ENCODE results near the gene PCSK7.
"Not testable (repeated sequence)": the region's sequence is repeated elsewhere in the genome, so short reads cannot be mapped to it uniquely, and the experiment has no call there.

PCSK7 gene

DNA sequence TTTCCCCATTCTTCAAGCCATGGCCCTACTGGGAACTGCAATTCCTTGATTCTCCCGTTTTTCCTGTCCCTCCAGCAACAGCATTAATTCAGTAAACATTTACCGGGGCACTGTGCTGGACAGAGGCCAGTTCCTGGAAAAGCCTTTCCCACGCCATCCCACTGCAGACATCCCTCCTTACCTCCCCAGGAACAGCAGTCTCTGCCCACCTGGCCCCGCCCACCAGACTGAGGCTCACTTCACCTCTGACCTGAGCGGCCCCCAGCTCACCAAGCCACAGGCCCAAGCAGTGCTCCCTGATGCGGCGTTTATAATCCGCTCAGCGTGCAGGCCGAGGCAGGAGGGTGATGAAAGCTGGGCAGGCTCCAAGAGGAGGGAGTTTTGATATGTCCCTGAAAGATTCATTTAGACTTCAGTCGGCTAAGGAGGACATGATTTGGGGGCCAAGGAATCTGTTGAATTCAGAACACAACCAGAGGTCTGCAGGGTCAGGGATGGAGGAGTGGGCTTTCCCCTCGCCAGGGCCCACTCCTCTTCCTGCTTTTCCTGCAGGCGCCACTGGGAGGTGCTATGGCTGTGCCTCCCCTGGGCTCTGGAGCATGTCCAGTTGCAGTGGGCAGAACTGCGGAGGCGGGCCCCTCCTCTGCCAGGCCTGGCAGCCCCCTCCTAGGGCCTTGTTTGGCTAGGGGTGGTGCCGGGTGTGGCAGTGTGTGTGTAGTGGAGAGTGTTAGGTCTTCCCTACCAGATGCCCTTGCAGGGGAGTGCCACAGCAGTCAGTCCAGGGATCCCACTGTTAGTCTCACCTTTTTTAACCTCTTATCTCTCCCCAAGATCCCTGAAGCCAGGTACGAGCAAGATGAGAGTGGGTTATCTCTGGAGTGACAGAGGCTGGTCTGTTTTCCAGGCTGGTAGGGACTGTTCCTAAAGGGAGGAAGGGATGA lies 34.1 kb downstream of the PCSK7 start:
- DNase-seq: no peak

DNA sequence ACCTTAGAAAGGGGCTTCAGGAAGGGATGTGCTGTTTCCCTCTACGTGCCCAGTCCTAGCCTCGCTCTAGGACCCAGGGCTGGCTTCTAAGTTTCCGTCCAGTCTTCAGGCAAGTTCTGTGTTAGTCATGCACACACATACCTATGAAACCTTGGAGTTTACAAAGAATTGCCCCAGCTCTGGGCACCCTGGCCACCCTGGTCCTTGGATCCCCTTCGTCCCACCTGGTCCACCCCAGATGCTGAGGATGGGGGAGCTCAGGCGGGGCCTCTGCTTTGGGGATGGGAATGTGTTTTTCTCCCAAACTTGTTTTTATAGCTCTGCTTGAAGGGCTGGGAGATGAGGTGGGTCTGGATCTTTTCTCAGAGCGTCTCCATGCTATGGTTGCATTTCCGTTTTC lies 34.9 kb downstream of the PCSK7 start:
- no peak for DNase-seq

DNA sequence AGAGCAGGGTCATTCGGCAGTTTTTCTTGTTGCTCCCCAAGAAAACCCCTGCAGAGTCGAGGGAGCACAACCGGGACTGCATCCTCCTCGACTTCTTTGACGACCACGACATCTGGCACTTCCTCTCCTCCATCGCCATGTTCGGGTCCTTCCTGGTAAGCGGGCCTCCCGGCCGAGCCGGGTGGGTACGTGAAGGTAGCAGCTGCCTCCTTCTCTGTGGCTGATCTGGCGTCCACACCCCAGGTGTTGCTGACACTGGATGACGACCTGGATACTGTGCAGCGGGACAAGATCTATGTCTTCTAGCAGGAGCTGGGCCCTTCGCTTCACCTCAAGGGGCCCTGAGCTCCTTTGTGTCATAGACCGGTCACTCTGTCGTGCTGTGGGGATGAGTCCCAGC lies 36.1 kb downstream of the PCSK7 start:
- DNase-seq: no peak

DNA sequence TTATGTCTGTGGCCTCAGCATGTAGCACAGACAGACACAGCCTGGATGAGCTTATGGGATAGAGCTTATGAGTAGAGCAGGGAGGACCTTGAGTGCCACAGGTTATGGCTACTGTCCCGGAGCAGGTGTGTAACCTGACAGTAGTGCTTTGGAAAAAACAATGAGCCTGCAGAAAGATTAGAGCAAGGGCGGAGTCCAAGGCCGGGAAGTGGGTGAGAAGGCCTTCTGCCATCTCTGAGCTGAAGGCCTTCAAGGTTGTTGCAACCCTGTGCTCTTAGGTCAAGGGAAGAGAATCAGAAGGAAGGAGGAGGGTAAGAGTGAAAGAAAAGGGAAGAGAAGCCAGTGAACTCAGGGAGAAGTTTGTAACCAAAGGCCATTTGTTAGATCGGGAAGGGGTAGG lies 36.6 kb downstream of the PCSK7 start:
- no peak for DNase-seq

DNA sequence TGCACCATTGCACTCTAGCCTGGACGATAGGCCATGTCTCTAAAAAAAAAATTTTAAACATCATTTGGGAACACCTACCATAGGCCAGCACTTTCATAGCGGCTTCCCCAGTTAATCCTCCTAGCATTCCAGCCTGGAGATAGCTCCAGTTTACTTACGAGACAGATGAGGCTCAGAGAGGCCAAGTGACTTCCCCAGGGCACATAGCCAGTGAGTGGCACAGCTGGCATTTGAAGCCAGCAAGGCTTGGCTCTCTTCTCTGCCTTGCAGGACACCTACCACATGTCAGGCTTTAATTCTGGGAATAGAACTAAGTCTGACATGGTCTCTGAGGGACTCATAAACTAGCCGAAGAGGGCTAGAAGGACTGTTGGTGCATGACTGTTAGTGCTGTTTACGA lies 37.6 kb downstream of the PCSK7 start:
- no peak for DNase-seq

DNA sequence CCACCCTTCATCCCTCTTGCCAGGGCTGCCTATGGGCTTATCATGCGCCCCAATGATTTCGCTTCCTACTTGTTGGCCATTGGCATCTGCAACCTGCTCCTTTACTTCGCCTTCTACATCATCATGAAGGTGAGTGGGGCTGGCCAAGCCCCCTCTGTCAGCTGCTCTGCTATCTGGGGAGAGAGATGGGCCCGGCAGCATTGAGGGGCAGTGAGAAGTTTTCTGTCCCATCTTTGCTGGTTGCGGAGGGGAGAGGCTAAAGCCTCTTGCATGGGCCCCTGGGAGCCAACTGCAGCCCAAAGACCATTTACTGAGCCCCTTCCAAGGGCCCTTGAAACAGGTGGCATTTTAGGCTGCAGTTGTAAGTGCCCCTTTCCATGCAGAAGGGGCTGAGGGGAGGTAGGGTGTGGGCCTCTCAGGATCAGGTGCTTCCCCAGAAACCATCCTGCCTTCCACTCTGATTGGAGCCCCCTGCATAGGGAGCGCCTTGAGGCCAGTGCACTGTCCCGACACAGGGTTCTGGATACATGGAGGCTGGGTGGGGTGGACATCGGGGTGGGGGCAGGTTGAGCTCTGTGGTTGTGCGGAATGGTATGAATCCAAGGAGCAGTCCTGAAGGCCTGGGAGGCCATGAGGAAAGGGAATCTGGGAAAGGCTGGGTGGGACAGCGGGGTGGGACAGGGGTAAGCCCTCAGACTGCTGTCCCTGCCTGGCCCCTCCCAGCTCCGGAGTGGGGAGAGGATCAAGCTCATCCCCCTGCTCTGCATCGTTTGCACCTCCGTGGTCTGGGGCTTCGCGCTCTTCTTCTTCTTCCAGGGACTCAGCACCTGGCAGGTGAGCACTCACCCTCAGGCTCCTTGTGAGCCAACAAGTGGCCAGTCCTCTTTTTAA lies 38.5 kb downstream of the PCSK7 start:
- no peak for DNase-seq

DNA sequence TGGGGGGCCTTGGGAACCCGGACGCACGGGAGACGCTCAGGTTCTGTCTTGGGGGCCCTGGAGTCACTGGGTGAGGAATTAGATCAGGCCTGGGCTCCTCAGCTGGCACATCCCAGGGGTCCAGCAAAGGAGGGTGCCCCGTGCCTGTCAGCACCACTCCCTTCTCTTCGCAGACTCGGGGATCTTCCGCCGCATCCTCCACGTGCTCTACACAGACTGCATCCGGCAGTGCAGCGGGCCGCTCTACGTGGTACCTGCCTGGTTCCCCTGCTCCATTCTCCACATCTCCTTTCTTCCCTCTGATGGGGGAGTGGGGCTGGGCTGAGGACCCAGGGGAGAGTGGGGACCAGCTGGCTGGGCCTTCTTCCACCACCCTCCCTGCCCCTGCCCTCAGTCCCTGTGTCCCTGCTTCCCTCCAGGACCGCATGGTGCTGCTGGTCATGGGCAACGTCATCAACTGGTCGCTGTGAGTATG lies 39.4 kb downstream of the PCSK7 start:
- no peak for DNase-seq

DNA sequence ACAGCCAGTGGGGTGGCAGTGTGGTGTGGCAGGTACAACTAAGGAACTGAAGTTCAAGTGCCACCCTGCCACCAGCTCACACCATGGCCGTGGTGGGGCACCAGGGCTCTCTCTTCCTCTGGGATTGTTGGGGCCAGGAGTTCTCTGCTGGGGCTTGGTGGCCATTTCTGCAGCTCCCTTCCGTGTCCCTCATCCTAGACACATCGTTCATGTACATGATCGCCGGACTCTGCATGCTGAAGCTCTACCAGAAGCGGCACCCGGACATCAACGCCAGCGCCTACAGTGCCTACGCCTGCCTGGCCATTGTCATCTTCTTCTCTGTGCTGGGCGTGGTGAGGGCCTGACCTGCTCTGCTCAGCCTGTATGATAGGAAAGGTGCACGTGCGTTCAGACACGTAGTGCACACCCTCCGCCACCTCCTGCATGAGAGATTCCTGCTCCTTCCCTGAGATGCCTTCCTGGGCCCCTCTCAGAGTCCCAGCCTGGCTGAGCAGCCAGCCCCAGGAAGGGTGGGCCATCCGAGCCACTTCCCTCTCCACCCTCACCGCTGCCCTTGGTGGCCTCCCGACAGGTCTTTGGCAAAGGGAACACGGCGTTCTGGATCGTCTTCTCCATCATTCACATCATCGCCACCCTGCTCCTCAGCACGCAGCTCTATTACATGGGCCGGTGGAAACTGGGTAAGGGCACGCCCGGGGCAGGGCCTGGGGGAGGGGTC lies 40.0 kb downstream of the PCSK7 start:
- no peak for DNase-seq

DNA sequence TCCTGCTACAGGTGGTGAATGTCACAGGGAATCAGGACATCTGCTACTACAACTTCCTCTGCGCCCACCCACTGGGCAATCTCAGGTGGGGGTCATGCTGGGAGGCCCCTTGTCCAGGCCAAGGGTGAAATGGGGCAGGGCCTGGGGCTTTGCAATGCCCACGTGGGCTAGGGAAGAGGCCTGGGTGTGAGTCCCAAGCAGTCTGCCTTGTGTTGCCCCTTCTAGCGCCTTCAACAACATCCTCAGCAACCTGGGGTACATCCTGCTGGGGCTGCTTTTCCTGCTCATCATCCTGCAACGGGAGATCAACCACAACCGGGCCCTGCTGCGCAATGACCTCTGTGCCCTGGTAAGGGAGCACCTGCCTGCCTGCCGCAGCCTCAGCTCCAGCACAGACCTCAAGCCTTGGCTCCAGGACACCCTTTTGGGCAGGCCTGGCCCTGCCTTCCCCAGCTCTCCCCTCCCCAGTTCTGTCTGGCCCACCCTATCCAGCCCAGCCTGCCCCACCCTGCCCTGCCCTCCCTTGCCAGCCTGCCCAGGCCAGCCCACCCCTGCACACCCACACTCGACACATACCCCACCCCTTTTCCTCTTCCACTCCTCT lies 41.8 kb downstream of the PCSK7 start:
- no peak for DNase-seq

DNA sequence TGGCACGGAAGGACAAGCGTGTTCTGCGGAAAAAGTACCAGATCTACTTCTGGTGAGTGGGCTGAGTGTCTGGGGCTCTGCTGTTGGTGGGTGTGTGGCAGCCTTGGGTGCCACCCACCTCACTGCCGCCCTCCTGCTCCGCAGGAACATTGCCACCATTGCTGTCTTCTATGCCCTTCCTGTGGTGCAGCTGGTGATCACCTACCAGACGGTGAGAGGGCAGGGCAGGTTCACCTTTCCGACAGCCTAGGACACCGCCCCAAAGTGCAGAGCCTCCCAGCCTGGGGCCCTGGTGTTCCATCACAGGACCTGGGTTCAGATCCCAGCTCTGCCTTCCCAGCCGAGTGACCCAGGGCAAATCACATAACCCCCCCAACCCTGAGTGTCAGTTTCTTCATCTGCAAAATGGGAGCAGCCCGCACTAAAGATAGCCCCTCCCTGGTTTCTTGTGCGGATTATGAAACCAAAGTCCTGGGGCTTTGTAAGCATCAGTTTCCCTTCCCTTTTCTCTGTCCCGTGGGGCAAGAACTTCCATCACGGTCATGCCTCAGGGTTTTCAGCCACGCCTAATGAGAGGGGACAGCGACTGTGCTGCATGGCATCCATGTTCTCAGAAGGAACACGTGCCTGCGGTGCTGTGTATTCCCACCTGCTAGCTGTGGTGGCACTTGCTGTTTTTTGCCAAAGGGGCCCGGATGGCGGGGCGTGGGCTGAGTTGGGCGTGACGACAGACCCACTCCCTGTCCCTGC lies 42.5 kb downstream of the PCSK7 start:
- no peak for DNase-seq

DNA sequence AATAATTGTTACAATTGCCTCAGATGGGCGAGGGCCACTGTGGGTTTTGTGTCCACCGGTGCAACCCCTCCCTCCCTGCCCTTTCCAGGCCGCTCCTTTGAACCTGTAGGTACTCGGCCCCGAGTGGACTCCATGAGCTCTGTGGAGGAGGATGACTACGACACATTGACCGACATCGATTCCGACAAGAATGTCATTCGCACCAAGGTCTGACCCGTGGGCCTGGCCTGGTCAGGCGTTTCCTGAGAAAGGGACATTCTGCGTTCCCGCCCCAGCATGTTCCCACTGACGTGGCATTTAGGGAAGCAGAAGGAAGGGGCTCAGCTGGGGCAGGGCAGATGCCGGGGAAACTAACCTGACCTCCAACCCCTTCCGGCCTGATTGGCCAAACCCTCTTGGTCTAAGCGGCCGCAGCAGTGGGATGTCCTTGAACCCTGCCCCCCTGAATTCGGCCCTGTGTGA lies 43.2 kb downstream of the PCSK7 start:
- DNase-seq: no peak

DNA sequence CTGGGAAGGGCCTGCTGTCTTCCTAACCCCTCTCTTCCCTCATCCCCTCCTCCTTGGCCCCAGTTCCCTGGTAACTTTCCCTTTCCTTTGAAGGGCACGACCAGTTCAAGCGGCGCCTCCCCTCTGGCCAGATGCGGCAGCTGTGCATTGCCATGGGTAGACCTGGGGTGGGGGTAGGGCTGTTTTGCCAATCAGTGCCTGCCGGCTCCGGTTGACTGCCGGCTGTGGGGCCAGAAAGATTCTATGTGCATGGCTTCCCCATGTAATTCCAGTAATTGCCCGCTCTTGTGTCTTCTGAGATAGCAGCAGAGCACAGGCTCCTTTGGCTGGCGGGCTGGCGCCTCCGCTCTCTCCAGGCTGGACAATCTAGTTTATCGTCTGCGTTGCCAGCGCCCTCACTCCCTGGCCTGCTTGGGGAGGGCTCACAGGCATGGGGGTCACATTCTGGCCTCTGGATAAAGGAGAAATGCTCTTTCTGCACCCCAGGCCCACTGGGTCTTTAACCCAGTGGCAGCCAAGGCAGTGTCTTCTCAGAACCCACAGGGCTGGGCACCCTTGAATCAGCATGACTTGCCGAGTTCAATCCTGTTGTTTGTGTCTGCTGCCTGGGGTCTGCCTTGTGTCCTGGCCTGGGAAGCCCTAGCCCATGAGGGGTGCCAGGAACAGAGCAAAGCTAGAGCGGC lies 43.9 kb downstream of the PCSK7 start:
- no peak for DNase-seq

DNA sequence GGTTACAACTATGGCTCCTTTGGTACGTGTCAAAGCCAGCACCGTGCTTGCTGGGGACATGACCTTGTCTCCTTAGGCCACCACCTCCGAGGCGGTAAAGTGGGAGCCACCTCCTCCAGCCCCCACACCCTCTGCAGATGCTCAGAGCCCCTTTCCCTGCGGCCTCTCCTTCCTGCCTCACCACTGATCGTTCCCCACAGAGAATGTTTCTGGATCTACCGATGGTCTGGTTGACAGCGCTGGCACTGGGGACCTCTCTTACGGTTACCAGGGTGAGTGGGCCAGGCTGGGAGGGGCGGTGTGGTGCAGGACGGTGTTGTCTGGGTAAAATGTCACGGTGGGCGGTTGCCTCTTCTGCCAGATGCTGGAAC lies 44.5 kb downstream of the PCSK7 start:
- no peak for DNase-seq

DNA sequence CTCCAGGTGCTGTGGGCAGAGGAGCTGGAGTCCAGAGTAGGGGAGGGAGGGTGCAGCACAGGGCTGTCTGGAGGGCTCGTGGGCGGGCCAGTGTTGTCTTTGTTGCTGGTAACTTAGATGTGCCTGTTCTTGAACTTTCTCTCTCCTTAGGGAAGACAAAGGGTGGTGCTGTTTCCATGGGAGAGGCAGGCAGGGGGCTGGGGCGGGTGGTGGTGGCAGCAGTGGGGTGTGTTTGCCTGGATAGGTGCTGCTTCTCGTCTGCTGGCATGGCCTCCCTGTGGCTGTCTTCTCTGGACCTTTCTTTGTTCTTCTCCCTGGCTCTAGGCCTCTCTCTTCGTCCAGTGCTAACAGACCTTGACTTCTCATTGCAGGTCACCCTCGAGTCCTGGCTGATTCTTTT lies 44.9 kb downstream of the PCSK7 start:
- no peak for DNase-seq

DNA sequence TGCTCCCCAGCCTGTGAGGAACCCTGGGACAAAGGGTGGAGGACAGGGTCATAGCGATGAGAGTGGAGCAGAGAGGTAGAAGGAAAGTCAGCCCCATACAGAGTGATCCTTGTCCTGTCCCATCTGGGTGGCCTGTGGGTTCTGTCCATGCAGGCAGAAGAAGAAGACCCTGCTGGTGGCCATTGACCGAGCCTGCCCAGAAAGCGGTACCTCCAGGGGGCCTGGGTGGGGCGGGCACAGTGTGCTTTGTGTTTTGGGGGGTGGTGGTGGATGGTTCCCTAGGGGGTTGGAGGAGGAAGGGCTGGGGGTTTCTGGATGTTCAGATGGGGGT lies 45.5 kb downstream of the PCSK7 start:
- no peak for DNase-seq

DNA sequence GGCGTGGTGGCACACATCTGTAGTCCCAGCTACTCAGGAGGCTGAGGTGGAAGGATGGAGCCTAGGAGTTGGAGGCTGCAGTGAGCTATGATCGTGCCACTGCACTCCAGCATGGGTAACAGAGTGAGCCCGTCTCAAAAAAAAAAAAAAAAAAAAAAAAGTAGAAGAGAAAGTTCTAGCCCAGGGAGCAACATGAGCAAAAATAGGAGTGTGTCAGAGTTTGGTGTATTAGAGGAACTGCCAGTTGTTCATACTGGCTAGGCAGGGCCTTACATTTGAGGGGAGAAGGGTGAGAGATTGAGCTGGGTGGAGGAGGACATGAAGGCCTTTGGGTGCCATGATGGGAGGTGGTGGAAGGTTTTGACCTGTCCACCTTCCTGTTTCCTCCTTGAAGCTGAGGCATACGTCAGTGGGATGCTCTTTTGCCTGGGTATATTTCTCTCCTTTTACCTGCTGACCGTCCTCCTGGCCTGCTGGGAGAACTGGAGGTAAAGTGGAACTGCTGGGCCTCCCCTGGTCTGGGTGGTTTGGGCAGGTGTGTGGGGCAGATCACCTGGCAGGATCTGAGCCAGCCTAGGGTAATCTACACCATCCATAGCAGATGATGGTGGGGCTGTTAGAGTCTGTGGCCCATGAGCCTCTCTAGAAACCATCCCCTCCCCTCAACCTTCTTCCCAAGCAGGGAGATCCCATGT lies 46.0 kb downstream of the PCSK7 start:
- no peak for DNase-seq

DNA sequence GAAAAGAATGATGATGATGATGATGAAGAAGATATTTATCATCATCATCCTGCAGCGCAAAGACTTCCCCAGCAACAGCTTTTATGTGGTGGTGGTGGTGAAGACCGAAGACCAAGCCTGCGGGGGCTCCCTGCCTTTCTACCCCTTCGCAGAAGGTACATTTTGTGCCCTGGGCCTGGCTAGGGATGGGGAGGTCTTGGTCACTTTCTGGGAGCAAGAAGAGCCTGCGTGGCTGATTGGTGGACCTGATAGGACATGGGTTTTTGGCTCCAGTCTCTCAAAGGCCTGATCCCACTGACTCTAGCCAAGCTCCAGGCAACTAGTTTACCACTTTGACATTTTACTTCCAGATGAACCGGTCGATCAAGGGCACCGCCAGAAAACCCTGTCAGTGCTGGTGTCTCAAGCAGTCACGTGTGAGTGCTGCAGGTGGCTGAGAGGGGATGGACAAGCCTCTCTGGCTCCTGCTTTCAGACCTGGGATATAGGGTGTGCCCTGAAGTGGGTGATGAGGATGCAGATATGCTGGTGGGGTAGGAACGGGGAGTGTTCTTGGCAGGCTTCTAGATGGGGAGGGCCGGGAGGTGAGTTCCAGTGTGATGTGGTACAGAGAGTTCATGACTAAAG lies 48.0 kb downstream of the PCSK7 start:
- no peak for DNase-seq

DNA sequence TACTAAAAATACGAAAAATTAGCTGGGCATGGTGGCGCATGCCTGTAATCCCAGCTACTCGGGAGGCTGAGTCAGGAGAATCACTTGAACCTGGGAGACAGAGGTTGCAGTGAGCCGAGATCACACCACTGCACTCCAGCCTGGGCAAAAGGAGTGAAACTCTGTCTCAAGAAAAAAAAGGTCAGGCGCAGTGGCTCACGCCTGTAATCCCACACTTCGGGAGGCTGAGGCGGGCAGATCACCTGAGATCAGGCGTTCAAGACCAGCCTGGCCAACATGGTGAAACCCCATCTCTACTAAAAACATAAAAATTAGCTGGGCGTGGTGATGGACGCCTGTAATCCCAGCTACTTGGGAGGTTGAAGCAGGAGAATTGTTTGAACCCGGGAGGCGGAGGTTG lies 48.7 kb downstream of the PCSK7 start:
- DNase-seq: not testable (repeated sequence)

DNA sequence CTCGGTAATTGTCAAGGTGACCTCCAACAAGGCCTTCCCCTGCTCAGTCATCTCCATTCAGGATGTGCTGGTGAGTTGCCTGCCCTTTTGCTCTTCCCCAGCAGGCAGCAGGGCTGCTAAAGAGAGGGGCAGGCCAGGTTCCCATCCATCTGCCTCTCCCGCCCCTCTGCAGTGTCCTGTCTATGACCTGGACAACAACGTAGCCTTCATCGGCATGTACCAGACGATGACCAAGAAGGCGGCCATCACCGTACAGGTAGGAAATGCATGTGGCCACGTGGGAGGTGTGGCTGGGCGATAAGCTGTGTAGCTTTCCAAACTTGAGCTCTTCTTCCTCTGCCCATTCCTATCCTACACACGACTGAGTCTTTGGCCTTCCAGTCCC lies 49.3 kb downstream of the PCSK7 start:
- DNase-seq: no peak

Data from SW 1271 (cell line).